ENCODE results near the gene RHOT2. TPM values are rescaled to one million over a fixed set of nuclear protein-coding genes. Genes with fewer than 3 reads are reported as not detected.

The RHOT2 gene
- total and polyA plus RNA-seq, 9 of the 15 experiments (the other 6 are each of a cell fraction or from before 2014, with no cell fraction given): 5.0 to 373 (median 112) TPM

DNA sequence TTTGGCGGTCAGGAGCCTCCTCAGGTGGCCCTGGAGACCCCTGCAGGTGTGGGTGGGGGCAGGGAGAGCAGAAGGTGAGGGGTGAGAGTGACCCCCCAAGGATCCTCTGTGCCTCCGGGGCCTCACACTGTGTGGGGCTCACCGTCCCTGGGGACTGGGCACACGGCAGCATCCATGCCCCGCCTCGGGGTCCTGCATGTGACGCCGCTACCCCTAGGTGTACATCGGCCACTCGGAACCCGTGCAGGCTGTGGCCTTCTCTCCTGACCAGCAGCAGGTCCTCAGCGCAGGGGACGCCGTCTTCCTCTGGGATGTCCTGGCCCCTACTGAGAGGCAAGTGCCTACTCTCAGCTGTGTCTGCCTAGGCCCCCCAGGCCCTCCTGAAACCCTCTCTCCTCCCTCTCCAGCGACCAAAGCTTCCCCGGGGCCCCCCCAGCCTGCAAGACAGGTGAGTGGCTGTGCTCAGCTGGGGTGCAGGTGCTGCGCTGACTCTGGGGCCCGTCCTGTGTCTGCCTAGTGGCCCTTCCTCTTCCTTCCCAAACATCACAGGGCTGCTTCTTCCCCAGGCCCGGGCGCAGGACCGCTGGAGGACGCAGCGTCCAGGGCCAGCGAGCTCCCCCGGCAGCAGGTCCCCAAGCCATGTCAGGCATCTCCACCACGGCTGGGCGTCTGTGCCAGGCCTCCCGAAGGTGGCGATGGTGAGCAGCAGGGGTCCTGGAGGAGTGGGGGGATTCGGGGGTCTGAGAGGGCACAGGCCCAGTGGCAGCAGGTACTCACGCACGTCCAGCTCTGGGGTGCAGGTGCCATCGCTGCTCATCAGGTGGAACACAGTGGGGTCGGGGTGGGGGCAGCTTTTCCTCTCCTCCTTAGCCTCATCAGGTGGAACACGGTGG is 9.0 kb upstream of the RHOT2 start:
- ChIA-PET CTCF (ENCODE audit: low intra/inter-chr PET ratio) (no interaction called here), POLR2A (interaction anchor here (0.6 to 1.4 kb wide), 5 partner anchors 8 to 650 kb away, joined by 3 to 6 read pairs (median 3); partner anchors contain the start of gene WDR90)
- no peaks in the 10 kb centered on the region for H3K9me1 ChIP-seq (ENCODE audit: control insufficient read depth, insufficient read depth, low read length)
- no TSS peak for BruUV-seq (replicated peaks)
- FAIRE-seq: no peak
- H3K27me3 ChIP-seq (ENCODE audit: control insufficient read depth in 2 of 2, insufficient read depth in 2 of 2, low read length in 2 of 2): no peaks in the 10 kb centered on the region
- no peak for ATAC-seq
- intact Hi-C loops (cut with micrococcal nuclease): no loop called here
- no peaks in the 10 kb centered on the region for H4K20me1 ChIP-seq (replicated peaks; ENCODE audit: control insufficient read depth, insufficient read depth, low read length)
- H3K4me2 ChIP-seq (ENCODE audit: insufficient read depth, low read length): no peak overlapping the region
- peaks cover 2 to 91% of the 10 kb centered on the region in 2 experiments; a peak in 4 of 5 replicates for H3K4me1 ChIP-seq (replicated peaks in 1 of 2; ENCODE audit: control insufficient read depth in 2 of 2, insufficient read depth in 2 of 2, low read length in 2 of 2)
- no peak for DNase-seq (ENCODE audit: extremely low read depth in 1 of 4, low spot score in 3 of 4)
- WGBS (ENCODE audit: insufficient coverage, low coverage, missing lambda C conversion rate): 76% methylated on average over 19 of the region's 35 CpGs
- H3K4me3 ChIP-seq: no peak overlapping the region
- no peaks in the 10 kb centered on the region for H3K9me3 ChIP-seq (replicated peaks; ENCODE audit: control insufficient read depth, insufficient read depth, low read depth, low read length)
- in situ Hi-C loops (cut with MboI): no loop called here
- no peaks in the 10 kb centered on the region for H3K36me3 ChIP-seq (ENCODE audit: control insufficient read depth, insufficient read depth, low read length)
- no peak overlapping the region for H2AFZ ChIP-seq (ENCODE audit: low read depth, low read length)
- H3K79me2 ChIP-seq (ENCODE audit: control insufficient read depth, insufficient read depth, low read length): no peaks in the 10 kb centered on the region; the same call in 2 of the 3 replicates
- no peak overlapping the region; a peak in 1 of 4 replicates for H3K9ac ChIP-seq (ENCODE audit: insufficient read depth in 1 of 2, low read depth in 2 of 2, low read length in 2 of 2)
- no peak overlapping the region for H3K27ac ChIP-seq (ENCODE audit: extremely low read depth, low read depth, low read length)
- no peak for TF ChIP-seq ZNF24 (IDR thresholded peaks at IDR 0.05)
- no peak for TF ChIP-seq KLF1 (tag; IDR thresholded peaks at IDR 0.05)
- TF ChIP-seq CREBBP (IDR thresholded peaks at IDR 0.05; ENCODE audit: low read depth, low read length): no peak
- no peak for TF ChIP-seq ZNF175 (CRISPR knock-in tag; IDR thresholded peaks at IDR 0.05; ENCODE audit: low read depth)
- TF ChIP-seq ZNF785 (CRISPR knock-in tag; IDR thresholded peaks at IDR 0.05): no peak
- no peak for TF ChIP-seq ZFX (CRISPR knock-in tag; IDR thresholded peaks at IDR 0.05)
- TF ChIP-seq TCF3 (CRISPR knock-in tag; IDR thresholded peaks at IDR 0.05): no peak
- no peak for TF ChIP-seq CHCHD3 (CRISPR knock-in tag; IDR thresholded peaks at IDR 0.05)
- no peak for TF ChIP-seq MCM3 (IDR thresholded peaks at IDR 0.05)
- TF ChIP-seq, protein P1, sequence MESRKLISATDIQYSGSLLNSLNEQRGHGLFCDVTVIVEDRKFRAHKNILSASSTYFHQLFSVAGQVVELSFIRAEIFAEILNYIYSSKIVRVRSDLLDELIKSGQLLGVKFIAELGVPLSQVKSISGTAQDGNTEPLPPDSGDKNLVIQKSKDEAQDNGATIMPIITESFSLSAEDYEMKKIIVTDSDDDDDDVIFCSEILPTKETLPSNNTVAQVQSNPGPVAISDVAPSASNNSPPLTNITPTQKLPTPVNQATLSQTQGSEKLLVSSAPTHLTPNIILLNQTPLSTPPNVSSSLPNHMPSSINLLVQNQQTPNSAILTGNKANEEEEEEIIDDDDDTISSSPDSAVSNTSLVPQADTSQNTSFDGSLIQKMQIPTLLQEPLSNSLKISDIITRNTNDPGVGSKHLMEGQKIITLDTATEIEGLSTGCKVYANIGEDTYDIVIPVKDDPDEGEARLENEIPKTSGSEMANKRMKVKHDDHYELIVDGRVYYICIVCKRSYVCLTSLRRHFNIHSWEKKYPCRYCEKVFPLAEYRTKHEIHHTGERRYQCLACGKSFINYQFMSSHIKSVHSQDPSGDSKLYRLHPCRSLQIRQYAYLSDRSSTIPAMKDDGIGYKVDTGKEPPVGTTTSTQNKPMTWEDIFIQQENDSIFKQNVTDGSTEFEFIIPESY (CRISPR knock-in tag; IDR thresholded peaks at IDR 0.05): 0 out of 2 replicates have a peak, but pooled peaks have one; percentile 54
- TF ChIP-seq ADNP (tag; IDR thresholded peaks at IDR 0.05): no peak
- TF ChIP-seq ZBTB7A (IDR thresholded peaks at IDR 0.05; ENCODE audit: borderline replicate concordance, control insufficient read depth, low read depth, low read length): peak; percentile 68; the same call in 1 of the 2 replicates
- TF ChIP-seq CTCF (IDR thresholded peaks at IDR 0.05 in 2 of 3, conservative IDR thresholded peaks at IDR 0.05 in 1 of 3; ENCODE audit: insufficient read depth in 2 of 3, low read depth in 1 of 3, low read length in 3 of 3): 0 out of 6 replicates have a peak, but pooled peaks of 1 of the 3 experiments have one; percentile 8
- TF ChIP-seq KAT2B (IDR thresholded peaks at IDR 0.05; ENCODE audit: low read depth, low read length): no peak
- TF ChIP-seq, protein P2, sequence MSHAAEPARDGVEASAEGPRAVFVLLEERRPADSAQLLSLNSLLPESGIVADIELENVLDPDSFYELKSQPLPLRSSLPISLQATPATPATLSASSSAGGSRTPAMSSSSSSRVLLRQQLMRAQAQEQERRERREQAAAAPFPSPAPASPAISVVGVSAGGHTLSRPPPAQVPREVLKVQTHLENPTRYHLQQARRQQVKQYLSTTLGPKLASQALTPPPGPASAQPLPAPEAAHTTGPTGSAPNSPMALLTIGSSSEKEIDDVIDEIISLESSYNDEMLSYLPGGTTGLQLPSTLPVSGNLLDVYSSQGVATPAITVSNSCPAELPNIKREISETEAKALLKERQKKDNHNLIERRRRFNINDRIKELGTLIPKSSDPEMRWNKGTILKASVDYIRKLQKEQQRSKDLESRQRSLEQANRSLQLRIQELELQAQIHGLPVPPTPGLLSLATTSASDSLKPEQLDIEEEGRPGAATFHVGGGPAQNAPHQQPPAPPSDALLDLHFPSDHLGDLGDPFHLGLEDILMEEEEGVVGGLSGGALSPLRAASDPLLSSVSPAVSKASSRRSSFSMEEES (CRISPR knock-in tag; IDR thresholded peaks at IDR 0.05): no peak
- no peak for TF ChIP-seq STAT5A (IDR thresholded peaks at IDR 0.05; ENCODE audit: borderline replicate concordance, low read length)

Data from K562 (cell line).